Activated CD4-positive, alpha-beta T cell treated with anti-CD3 and anti-CD28 coated beads, Interleukin-2, Interleukin-4, amounts not matched to agents 100 ng/mL and 50 ng/mL, durations not matched to agents 16 hours and 8 hours (primary cell): Measurements from ENCODE around the gene DOCK11.
A peak's percentile ranks its signal among the peaks of the same experiment; 100 is the strongest.

Experiments used
- DNase-seq: peaks from one replicate; pipeline ENCODE4 v3.0.0-alpha.2; 2020; ENCODE audit warnings: low spot score

DOCK11 gene

GRCh38 chrX:118530219-118530911 lies 34.8 kb downstream of the DOCK11 start:
- peak; percentile 29 for DNase-seq

DNA sequence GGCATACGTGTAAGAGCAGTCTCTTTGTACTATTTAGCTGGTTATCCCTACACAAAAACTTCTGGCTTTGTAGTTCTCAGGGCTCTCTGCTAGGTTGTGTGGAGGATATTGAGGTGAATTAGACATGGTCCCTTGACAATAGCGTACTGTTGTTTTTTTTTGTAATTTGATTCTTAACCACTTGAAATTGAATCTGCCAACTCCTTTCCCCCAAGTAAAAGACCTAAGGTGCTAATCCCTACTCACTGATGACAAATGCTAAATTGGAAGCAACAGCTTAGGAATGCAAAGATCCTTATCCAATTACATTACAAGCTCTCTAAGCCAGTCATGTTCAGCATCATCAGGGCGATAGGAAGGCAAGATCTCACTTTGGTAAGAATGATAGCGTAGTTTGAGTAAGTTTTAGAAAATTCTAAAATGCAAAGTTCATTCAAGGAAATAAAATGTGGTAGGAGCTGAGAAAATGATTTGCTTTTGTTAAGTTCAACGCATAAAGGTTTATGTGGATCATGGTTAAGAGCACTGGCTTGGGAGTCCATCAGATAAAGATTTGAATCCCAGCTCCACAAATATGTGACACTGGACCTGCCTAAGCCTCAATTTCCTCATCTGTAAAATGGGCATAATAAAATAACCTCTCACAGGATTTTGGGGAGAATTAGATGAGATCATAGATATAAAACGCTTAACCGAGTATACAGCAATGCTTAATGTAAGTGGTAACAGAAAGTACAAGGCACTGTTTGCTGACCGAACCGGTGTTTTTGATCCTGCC lies 39.3 kb downstream of the DOCK11 start:
- no peak for DNase-seq

GRCh38 chrX:118536204-118536603 lies 40.6 kb downstream of the DOCK11 start:
- DNase-seq: peak; percentile 71

GRCh38 chrX:118536687-118537461 lies 41.3 kb downstream of the DOCK11 start:
- DNase-seq: peak; percentile 58

- no peak for DNase-seq
Observed at GRCh38 chrX:118538386-118538785, 42.8 kb downstream of the DOCK11 start.

GRCh38 chrX:118540342-118540741 lies 44.7 kb downstream of the DOCK11 start:
- DNase-seq: no peak

DNA sequence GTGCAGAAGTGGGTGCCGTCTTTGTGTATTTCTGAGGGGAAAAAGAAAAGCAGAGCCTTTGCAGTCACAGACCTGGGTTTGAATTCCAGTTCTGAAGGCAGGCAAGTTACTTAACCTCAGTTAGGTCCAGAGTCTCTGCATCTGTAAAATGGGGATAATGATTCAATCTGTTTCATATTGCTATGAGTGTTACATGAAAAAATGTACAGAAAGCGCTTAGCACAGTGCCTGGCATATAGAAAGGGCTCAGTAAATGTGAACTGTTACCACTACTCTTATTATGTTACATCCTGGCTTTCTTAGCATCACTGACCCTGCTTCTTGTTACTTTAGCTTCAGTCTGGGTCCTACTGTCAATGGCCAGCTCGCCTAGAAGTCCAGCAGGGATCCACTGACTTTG lies 45.9 kb downstream of the DOCK11 start:
- no peak for DNase-seq

DNA sequence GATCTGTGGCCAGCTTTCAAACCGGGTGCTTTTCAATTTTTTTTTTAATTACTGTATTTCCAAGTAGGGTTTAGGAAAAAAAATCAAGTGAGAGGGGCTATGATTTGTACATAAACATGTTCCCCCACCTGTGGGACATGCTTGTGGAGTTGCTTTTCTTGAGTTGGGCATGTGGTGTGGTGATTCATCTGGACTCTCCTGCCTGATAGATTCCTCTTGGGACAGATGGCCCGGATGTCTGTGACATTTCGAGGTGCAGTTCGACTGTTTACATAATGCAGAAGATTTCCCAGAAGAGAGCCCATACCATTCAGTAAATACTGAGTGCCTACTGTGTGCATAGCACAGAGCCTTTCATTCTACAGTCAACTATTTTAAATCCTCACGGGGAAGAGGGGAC lies 49.9 kb downstream of the DOCK11 start:
- DNase-seq: no peak

- DNase-seq: no peak
Observed at GRCh38 chrX:118548841-118549240, 53.2 kb downstream of the DOCK11 start.

DNA sequence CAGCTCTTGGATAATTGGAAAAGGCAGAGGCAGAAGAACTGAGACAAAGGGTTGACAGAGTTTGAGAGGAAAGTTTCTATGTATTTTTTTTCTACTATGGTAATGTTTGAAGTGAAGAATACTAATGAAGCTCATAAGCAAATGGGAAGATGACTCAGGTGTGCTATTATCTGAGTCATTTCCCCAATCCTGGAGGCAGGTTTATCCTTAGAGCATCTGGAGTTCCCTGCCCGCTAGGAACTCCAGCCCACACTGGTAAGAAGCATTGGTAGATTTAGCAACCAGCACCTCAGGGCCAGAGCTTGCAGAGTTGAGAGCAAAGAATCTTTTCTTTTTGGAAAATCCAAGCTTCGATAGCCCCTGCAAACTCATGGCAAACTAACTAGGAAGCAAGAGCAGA lies 55.2 kb downstream of the DOCK11 start:
- DNase-seq: no peak

GRCh38 chrX:118551426-118551825 lies 55.8 kb downstream of the DOCK11 start:
- DNase-seq: no peak

- no peak for DNase-seq
Observed at GRCh38 chrX:118552121-118552900, 56.7 kb downstream of the DOCK11 start.

GRCh38 chrX:118553042-118553710 lies 57.6 kb downstream of the DOCK11 start:
- DNase-seq: no peak

DNA sequence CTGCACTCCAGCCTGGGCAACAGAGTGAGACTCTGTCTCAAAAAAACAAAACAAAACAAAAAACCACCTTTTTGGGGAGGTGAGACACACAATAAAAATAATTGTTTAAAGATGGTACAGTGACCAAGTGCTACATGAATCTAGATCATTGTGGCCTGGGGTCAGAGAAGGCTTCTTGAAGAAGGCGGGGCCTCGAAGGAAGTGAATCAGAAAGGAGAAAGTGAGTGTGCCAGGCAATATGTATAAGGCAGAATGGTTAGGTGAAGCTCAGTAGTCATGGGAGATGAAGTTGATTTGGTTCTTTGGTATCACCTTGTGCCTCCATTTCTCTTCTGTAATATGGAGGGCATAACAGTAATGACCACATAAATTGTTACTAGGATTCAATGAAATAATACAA lies 58.9 kb downstream of the DOCK11 start:
- DNase-seq: no peak

GRCh38 chrX:118558926-118559325 lies 63.3 kb downstream of the DOCK11 start:
- no peak for DNase-seq

DNA sequence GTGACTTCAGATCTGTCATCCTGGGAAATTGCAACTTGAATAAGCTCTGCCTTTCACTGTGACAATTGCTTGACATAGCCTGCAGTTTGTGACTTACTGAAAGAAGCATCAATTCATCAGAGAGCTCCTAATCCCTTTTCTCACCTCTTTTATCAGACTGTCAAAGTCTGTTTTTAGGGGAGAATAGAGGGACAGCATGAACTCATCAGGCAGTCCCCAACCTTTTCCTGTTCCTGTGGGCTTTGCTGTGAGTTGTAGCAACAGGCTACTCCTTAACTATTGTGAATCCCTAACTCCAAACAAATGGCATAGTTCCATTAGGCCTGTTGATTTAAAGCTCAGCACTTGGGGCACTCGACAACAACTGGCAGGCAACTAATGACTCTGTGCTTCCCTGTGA lies 64.9 kb downstream of the DOCK11 start:
- DNase-seq: no peak

DNA sequence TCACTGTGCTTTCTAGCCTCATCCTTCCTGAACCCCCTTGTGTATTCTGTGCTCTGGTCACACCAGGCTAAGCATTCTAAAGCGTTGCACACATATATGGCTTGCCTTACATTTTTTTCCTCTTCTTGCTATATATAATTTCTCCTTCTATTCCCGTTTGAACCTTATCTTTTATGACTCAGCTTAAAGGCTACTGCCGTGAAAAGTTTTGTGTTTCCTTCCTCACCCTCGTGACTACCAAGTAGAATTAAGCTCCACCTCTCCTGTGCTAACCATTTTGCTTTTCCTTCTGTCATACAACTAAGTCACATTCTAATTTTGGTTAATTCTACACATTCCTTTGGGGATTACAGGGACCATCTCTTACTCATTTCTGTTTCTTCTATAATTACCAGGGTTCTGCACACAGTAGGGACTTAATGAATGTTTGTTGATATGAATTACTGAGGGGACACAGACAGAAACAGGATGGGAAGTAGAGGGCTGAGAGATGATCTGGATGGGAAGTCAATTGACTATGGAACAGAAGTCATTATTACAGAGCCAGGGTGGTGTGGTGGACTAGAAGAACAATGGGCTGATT lies 67.1 kb downstream of the DOCK11 start:
- no peak for DNase-seq

DNA sequence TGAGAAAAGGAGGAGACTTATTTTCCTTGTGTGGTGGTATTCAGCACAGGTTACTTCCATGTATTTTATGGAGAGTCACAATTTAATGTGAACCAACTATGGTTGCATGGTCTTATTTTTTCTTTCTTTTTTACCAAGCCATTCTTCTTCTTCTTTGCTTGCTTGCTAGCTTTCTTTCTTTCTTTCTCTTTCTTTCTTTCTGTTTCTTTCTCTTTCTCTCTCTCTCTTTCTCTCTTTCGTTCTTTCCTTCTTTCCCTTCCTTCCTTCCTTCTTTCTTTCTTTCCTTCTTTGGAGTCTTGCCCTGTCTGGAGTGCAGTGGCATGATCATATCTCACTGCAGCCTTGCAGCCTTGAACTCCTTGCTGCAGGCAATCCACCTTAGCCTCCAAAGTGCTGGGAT lies 68.9 kb downstream of the DOCK11 start:
- no peak for DNase-seq

- DNase-seq: no peak
Observed at GRCh38 chrX:118565853-118566252, 70.2 kb downstream of the DOCK11 start.

- no peak for DNase-seq
Observed at GRCh38 chrX:118566359-118566758, 70.7 kb downstream of the DOCK11 start.

DNA sequence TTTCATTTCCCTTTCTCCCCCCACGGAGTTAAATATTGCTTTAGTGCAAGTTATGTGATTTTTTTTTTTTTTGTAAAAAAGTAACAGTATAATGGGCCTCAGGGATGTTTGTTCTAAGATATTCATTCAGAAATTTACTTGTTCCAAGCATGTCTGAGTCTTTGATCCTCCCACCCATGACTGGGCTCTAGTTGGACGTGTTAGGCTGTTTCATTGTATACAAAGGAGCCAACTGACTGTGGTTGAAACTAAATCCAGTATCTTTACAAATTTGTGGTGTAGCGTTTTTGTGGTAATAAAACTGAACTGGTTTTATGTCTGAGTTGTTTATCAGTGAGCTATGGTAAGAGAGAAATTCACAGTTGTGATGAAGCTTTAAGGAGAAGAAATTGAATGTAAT lies 74.1 kb downstream of the DOCK11 start:
- DNase-seq: no peak
